Choroid plexus epithelial cell (primary cell): ENCODE measurements around the gene MOV10L1.
"Not testable (repeated sequence)": the region's sequence is repeated elsewhere in the genome, so short reads cannot be mapped to it uniquely, and the experiment has no call there.

Experiments used
- DNase-seq: peaks from one replicate; pipeline ENCODE4 v3.0.0-alpha.2; 2010; ENCODE audit warnings: low read depth
- H3K4me3 ChIP-seq: 2 replicates; pipeline ENCODE4 v1.5.1; 2011; ENCODE audit warnings: low read depth, mild to moderate bottlenecking, control low read depth, low read length, moderate library complexity
- TF ChIP-seq, protein P1 (sequence below): conservative IDR thresholded peaks from 2 replicates; pipeline ENCODE4 v1.5.1; 2011; ENCODE audit warnings: low read depth, mild to moderate bottlenecking, control low read depth, inconsistent platforms, low read length, moderate library complexity

MOV10L1 gene

DNA sequence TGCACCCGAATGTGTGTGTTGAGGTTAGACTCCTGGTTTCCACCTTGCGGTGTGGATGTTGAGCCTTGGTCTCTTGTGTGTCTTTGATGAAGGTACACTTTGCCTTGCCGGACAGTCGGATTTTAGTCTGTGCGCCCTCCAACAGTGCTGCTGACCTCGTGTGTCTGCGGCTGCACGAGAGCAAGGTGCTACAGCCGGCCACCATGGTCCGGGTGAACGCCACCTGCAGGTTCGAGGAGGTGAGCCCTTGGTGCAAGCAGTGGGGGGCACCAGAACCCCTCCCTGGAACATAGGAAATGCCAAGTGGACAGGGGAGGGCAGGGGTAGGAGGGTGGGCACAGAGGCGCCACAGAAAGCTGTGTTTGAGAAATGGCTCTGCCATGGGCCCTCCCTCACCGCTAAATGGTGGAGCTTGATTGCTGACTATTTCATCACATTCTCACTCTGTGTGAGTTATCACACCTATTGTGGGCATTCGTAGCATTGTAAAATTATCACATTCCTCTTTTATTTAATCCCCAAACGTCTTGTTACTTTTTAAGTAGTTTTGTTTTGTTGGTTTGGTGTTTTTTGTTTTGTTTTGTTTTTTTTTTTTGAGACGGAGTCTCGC lies 54.3 kb downstream of the MOV10L1 start:
- no peak for DNase-seq
- TF ChIP-seq, protein P1, sequence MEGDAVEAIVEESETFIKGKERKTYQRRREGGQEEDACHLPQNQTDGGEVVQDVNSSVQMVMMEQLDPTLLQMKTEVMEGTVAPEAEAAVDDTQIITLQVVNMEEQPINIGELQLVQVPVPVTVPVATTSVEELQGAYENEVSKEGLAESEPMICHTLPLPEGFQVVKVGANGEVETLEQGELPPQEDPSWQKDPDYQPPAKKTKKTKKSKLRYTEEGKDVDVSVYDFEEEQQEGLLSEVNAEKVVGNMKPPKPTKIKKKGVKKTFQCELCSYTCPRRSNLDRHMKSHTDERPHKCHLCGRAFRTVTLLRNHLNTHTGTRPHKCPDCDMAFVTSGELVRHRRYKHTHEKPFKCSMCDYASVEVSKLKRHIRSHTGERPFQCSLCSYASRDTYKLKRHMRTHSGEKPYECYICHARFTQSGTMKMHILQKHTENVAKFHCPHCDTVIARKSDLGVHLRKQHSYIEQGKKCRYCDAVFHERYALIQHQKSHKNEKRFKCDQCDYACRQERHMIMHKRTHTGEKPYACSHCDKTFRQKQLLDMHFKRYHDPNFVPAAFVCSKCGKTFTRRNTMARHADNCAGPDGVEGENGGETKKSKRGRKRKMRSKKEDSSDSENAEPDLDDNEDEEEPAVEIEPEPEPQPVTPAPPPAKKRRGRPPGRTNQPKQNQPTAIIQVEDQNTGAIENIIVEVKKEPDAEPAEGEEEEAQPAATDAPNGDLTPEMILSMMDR: no peak

DNA sequence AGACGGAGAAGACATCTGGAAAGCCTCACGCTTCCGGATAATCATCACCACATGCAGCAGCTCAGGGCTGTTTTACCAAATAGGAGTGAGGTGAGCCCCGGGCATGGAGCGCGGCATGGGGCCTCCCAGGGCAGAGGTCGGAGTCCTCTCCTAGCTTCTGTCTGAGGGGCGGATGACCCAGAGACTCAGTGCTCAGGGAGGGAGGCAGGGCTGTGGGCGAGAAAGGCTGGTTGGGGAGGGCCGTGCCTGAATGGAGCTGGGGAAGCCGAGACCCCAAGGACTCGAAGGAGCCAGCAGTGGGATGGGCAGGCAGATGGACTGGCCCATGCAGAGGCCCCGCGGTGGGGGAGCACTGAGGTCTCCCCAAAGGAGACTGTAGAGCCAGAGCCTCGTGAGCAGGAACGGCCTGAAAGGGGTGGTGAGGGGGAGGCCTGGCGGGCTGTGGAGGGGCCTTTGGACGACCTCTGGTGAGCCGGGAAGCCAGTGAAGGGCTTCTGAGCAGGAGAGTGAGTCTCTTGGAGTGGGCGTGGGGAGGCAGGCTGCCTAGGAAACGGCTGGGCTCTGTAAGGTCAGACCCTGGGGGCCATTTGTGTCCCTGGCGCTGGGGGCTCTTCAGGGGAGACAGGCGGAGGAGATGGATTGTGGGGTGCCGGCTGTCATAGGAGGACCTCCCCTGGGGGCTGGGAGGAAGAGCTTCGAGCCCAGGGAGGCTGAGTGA lies 56.1 kb downstream of the MOV10L1 start:
- no peak overlapping the region for H3K4me3 ChIP-seq
- TF ChIP-seq, protein P1: no peak
- DNase-seq: no peak

More for the DNA sequence above, 54.3 kb downstream of the MOV10L1 start:
- H3K4me3 ChIP-seq: no peak overlapping the region

DNA sequence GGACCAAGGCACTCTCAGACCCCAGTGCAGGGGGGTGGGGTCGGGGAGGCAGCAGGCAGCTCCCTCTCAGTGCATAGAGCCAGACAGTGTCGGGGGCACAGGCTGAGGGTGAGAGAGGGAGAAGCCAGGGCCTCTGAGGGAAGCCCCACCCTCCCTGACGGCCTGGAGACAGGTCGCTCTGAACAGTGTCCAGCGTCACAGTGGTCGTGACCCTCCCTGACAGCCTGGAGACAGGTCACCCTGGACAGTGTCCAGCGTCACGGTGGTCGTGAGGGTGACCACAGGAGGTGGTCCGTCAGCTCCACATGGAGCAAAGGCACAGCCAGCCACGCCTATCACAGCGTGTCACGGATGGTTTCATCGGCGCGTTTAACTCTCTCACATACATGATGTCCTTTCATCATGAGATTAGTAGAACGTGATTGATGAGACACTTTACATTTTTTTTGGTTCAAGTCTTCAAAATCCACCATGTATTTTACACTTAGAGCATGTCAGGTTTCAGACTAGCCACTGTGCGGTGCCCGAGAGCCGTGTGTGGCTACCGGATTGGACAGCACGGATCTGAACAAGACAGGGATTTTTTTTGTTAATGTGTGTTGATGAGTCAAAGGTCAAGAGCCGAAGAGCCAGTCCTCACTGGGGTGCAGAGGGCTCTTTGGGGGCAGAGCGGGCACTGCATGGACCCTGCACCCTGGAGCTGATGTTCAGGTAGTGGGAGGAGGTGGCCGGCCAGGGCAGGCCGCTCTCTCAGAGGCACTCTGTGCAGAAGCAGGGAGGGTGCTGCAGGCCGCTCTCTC lies 56.8 kb downstream of the MOV10L1 start:
- peak; percentile 88 for DNase-seq
- TF ChIP-seq, protein P1: peak; percentile 98
- no peak overlapping the region for H3K4me3 ChIP-seq

DNA sequence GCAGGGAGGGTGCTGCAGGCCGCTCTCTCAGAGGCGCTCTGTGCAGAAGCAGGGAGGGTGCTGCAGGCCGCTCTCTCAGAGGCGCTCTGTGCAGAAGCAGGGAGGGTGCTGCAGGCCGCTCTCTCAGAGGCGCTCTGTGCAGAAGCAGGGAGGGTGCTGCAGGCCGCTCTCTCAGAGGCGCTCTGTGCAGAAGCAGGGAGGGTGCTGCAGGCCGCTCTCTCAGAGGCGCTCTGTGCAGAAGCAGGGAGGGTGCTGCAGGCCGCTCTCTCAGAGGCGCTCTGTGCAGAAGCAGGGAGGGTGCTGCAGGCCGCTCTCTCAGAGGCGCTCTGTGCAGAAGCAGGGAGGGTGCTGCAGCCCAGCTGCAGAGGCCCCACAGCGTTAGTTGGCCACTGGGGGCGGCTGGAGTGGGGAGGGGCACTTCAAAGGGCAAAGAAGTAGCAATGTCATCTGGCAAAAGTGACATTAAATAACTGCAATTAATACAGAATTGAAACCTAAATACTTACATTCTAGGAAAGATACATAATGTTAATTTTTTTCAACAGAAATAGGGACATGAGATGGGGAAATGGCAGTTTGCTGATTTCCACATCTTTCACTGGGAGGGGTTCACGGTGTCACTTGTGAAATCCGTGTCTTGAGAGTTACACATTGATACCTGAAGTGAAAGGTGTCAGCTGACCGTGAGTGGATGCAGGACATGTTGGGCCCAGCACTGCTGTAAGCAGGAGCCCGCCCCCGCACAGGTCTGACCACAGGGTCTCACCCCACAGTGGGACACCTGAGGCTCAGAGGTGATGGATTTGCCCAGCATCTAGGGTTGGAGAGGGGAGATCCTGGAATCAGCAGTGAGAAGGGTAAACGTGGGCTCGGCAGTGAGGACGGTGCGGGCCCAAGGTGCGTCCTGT lies 57.7 kb downstream of the MOV10L1 start:
- H3K4me3 ChIP-seq, DNase-seq: not testable (repeated sequence)

DNA sequence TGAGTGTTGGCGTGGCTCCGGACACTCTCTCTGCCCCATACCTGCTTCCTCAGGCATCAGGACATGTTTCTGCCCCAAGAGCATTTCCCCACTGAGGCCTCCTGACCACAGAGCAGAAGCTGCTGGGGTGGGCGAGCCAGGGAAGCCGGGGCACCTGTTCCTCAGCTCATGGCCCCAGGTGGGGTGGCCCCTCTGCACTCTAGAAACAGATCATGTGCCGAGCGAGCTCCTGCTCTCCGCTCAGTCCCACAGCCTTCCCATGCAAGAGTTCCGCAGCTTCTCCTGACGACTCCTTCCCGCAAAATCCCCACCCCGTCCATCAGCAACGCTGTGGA lies 58.3 kb downstream of the MOV10L1 start:
- no peak overlapping the region for H3K4me3 ChIP-seq
- DNase-seq: no peak
- TF ChIP-seq, protein P1: no peak

DNA sequence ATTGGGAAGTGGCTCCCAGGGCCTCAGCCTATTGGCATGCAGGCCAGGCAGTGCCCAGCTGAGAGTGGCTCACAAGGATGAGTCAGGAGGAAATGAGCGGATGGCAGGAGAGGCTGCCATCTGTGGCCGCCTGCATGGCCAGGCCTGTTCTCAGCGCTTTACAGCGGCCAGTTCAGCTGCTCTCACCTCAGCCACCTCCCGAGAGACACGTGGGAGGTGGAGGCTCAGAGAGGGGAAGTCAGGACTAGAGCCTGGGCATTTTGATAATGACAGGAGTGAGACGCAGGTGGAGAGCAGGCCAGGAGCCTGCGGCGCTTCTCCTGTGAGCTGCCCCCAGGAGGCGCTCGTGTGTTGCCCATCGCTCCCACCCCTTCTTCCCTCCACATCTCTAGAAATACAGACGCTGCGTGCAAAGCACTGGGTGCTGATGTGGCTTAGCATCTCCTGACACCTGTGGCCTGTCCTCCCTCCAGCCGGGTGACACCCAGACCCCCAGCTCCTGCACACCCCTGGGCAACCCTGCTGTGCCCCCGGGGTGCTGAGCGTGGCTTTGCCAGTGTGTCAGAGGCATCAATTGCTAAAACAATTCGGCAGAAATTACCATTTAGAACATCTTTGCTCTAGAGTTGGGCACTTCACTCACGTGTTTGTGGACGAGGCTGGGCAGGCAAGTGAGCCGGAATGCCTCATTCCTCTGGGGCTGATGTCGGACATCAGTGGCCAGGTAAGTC lies 59.4 kb downstream of the MOV10L1 start:
- TF ChIP-seq, protein P1: peak; percentile 81
- peak; percentile 58 for DNase-seq
- no peak overlapping the region for H3K4me3 ChIP-seq
